Esophagus squamous epithelium (tissue), 4 donors: Measurements from ENCODE around the gene JARID2.

Experiments used
- CTCF ChIP-seq, 6 experiments: fragments of 450-650 bp in 4 of 6; fragments of 200-600 bp in 2 of 6; sonication (generic) in 2 of 6; IDR thresholded peaks; one replicate each; pipeline ENCODE4 v1.5.1; 2016 to 2019; ENCODE audit warnings: antibody characterized with exemption in 6 of 6, mild to moderate bottlenecking in 4 of 6, moderate library complexity in 4 of 6
- POLR2A ChIP-seq, 4 donors: fragments of 450-650 bp; IDR thresholded peaks; one replicate each; pipeline ENCODE4 v1.6.1; 2017; ENCODE audit warnings: antibody characterized with exemption in 4 of 4, mild to moderate bottlenecking in 4 of 4, moderate library complexity in 3 of 4

- TF ChIP-seq CTCF (IDR thresholded peaks at IDR 0.05), result no peak
- no peak for TF ChIP-seq POLR2A (IDR thresholded peaks at IDR 0.05)
Observed at GRCh38 chr6:15512126-15512525, 266.3 kb downstream of the JARID2 start.
